ENCODE measurements around the gene DIS3L2.

The DIS3L2 gene

GRCh38 chr2:231970461-231970860, 8.9 kb downstream of the DIS3L2 start:
- no peak for DNase-seq (ENCODE audit: low spot score)
- in situ Hi-C loops (cut with MboI; ENCODE audit: low pct_unique_long_range_greater_than_20kb, low sequenced_read_pairs, unreplicated experiment) = no loop called here
- no peak for TF ChIP-seq CTCF (IDR thresholded peaks at IDR 0.05; ENCODE audit: extremely low read depth, insufficient read depth, missing control alignments)

- DNase-seq (ENCODE audit: low spot score) = no peak
- in situ Hi-C loops (cut with MboI; ENCODE audit: low pct_unique_long_range_greater_than_20kb, low sequenced_read_pairs, unreplicated experiment) = no loop called here
- TF ChIP-seq CTCF (IDR thresholded peaks at IDR 0.05; ENCODE audit: extremely low read depth, insufficient read depth, missing control alignments) = no peak
Measured at GRCh38 chr2:231975001-231975400, 13.5 kb downstream of the DIS3L2 start.

GRCh38 chr2:231977430-231977829, 15.9 kb downstream of the DIS3L2 start:
- TF ChIP-seq CTCF (IDR thresholded peaks at IDR 0.05; ENCODE audit: extremely low read depth, insufficient read depth, missing control alignments) = no peak
- no peak for DNase-seq (ENCODE audit: low spot score)
- in situ Hi-C loops (cut with MboI; ENCODE audit: low pct_unique_long_range_greater_than_20kb, low sequenced_read_pairs, unreplicated experiment) = no loop called here

GRCh38 chr2:231984992-231985391, 23.5 kb downstream of the DIS3L2 start:
- in situ Hi-C loops (cut with MboI; ENCODE audit: low pct_unique_long_range_greater_than_20kb, low sequenced_read_pairs, unreplicated experiment) = no loop called here
- TF ChIP-seq CTCF (IDR thresholded peaks at IDR 0.05; ENCODE audit: extremely low read depth, insufficient read depth, missing control alignments) = no peak
- no peak for DNase-seq (ENCODE audit: low spot score)

- in situ Hi-C loops (cut with MboI; ENCODE audit: low pct_unique_long_range_greater_than_20kb, low sequenced_read_pairs, unreplicated experiment) = no loop called here
- no peak for TF ChIP-seq CTCF (IDR thresholded peaks at IDR 0.05; ENCODE audit: extremely low read depth, insufficient read depth, missing control alignments)
- no peak for DNase-seq (ENCODE audit: low spot score)
Measured at GRCh38 chr2:231985823-231986261, 24.3 kb downstream of the DIS3L2 start.

- in situ Hi-C loops (cut with MboI; ENCODE audit: low pct_unique_long_range_greater_than_20kb, low sequenced_read_pairs, unreplicated experiment) = no loop called here
- TF ChIP-seq CTCF (IDR thresholded peaks at IDR 0.05; ENCODE audit: extremely low read depth, insufficient read depth, missing control alignments) = no peak
- DNase-seq (ENCODE audit: low spot score) = no peak
Measured at GRCh38 chr2:231987124-231987727, 25.7 kb downstream of the DIS3L2 start.

All from GM13977 (cell line).